Pulmonary artery endothelial cell (primary cell): ENCODE measurements around the gene HAT1. TPM values are rescaled to one million over a fixed set of nuclear protein-coding genes. Genes with fewer than 3 reads are reported as not detected.
"Not testable (repeated sequence)": the region's sequence is repeated elsewhere in the genome, so short reads cannot be mapped to it uniquely, and the experiment has no call there.

Source experiments
- DNase-seq: peaks from one replicate; pipeline ENCODE4 v3.0.0-alpha.2; 2011; ENCODE audit warnings: low read depth, low spot score
- total RNA-seq: library from RNA; depleted of rRNA; stranded (reverse); fragments of >200 nt; gene quantifications from 2 replicates; pipeline ENCODE4 v1.2.3, GENCODE V29; 2014

The HAT1 gene
- total RNA-seq, 1 donor from 2014 or later, result 42.9 TPM

DNA sequence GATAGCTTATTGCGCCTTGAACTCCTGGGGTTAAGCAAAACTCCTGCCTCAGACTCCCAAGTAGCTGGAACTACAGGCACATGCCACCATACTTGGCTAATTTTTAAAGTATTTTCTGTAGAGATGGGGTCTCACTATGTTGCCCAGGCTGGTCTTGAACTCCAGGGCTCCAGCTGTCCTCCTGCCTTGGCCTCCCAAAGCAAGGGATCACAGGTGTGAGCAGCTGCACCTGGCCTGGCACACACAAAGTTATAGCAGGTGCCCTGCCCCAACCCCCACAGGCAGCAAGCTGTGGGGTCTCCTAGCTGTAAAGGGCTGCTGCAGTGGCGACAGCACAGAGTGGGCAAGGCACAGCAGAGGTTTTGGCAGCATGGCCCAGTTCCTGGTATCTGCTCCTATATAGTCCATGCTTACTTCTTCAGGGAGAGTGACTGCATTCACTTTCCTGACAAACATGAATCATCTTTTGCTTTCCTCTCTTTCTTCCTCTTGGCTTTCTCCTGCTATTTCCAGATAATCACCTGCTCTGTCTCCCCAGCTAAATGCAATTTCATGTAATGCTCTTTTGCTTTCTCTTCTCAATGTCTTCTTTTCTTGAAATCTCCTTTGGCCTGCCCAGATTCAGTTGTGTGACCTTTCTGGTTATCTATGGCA lies 50.2 kb downstream of the HAT1 start:
- DNase-seq, result no peak

GRCh38 chr2:171979103-171979502 lies 56.8 kb downstream of the HAT1 start:
- no peak for DNase-seq

DNA sequence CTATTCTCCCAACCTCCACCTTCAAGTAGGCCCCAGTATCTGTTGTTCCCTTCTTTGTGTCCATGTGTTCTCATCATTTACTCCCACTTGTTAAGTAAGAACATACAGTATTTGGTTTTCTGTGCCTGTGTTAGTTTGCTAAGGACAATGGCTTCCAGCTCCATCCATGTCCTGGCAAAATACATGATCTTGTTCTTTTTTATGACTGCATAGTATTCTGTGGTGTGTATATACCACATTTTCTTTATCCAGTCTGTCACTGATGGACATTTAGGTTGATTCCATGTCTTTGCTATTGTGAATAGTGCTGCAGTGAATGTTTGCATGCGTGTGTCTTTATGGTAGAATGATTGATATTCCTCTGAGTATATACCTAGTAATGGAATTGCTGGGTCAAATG lies 61.7 kb downstream of the HAT1 start:
- DNase-seq, result not testable (repeated sequence)

- no peak for DNase-seq
Observed at GRCh38 chr2:171985076-171985475, 62.8 kb downstream of the HAT1 start.

GRCh38 chr2:171986778-171987177 lies 64.5 kb downstream of the HAT1 start:
- no peak for DNase-seq

DNA sequence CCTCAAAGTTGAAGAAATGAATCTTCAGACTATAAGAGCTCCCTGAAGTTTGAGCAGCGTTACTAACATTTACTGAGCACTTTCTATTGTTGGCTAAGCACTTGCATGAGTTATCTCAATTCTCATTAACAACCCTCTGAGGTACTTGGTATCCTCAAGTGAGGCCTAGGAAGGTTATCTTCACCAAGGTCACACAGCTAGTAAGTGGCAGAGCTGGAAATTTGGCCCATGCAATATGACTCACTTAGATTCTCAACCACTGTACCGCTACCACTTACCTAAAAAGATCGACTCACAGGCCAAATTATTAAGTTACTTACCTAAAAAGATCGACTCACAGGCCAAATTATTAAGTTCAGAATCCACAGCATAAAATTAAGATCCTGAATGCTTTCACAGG lies 68.8 kb downstream of the HAT1 start:
- DNase-seq, result no peak

GRCh38 chr2:171995586-171995985 lies 73.3 kb downstream of the HAT1 start:
- no peak for DNase-seq

GRCh38 chr2:171996021-171996420 lies 73.8 kb downstream of the HAT1 start:
- DNase-seq, result no peak

GRCh38 chr2:171997031-171997430 lies 74.8 kb downstream of the HAT1 start:
- not testable (repeated sequence) for DNase-seq

- no peak for DNase-seq
Observed at GRCh38 chr2:171999161-171999560, 76.9 kb downstream of the HAT1 start.

GRCh38 chr2:171999604-172000469 lies 77.6 kb downstream of the HAT1 start, which contains the start of gene METAP1D:
Gene METAP1D (plus strand): TSS chr2:171999953. CDS start chr2:171999970, 17 bp downstream.
- peak; percentile 56 for DNase-seq

GRCh38 chr2:172000696-172001361 lies 78.6 kb downstream of the HAT1 start:
- no peak for DNase-seq

DNA sequence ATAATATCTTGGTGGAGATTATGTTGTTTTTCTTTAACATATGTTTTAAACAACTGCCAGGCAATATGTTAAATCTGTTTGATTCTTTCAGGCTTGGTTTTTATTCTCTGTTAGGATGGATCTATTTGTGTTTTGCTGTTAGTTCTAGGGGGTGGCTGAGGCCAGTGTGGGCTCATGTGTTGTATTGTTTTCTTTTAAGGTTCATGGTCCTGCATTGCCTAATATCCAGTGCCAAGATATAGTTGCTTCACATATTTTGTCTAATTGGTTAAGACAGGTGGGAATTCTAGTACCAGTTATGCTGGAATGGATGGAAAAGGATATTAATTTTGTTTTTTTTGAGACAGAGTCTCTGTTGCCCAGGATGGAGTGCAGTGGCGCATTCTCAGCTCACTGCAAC lies 85.1 kb downstream of the HAT1 start:
- no peak for DNase-seq

GRCh38 chr2:172009823-172010222 lies 87.6 kb downstream of the HAT1 start:
- DNase-seq, result no peak

- no peak for DNase-seq
Observed at GRCh38 chr2:172011812-172012575, 89.7 kb downstream of the HAT1 start.

DNA sequence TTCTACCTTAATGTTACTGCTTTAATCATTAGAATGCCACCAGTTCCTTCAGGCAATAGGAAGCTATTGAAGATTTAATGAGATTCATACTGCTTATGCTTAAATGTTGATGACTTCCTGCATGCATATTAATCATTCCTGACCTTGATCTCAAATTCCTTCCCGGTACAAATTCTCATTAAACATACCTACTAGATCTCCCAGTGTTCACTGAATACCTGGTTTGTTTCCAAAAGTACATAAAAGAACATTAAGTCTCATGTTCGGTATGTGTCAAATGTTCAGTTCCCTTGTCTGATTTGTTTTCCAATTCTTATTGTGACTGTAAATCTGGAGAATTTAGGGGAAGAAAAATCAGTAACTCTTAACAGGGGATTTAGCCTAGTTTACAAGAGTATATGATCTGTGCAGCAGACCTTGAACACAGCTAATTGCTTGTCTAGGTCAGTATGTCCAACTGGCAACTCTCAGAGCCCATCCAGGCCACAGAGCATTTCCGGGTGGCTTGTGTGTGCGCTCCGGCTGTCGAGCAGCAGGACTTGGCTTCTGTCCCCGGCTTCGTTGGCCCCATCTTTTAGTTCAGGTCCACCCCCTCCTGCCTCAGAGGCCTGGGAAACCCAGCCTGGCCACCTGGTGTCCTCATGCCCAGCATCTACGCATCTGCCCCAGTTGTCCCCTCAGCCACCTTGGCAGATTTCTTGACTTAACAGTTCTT lies 90.6 kb downstream of the HAT1 start:
- no peak for DNase-seq

DNA sequence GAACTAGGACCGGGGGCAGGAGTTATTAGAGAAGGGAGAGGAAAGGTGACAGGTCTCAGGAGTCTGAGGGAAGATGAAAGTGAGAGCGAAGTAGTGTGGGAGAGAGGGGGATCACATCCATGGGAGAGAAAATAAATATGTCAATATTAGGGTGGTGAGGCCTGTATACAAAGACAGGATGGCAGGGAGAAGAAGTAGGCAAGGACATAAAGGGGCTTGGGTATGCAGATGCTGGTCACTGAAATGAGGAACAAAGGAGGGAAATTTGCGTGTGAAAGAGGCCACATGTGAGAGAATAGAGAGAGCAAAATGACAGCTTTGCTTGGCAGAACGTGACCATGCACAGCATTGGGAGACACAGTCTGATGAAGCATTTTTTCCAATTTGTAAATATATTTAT lies 91.1 kb downstream of the HAT1 start:
- DNase-seq, result no peak

GRCh38 chr2:172021074-172021931 lies 99.0 kb downstream of the HAT1 start:
- DNase-seq, result no peak

GRCh38 chr2:172021955-172022354 lies 99.7 kb downstream of the HAT1 start:
- no peak for DNase-seq

- no peak for DNase-seq
Observed at GRCh38 chr2:172031536-172031935, 109.3 kb downstream of the HAT1 start.
